ENCODE data around the gene SPIN1.

SPIN1 gene

DNA sequence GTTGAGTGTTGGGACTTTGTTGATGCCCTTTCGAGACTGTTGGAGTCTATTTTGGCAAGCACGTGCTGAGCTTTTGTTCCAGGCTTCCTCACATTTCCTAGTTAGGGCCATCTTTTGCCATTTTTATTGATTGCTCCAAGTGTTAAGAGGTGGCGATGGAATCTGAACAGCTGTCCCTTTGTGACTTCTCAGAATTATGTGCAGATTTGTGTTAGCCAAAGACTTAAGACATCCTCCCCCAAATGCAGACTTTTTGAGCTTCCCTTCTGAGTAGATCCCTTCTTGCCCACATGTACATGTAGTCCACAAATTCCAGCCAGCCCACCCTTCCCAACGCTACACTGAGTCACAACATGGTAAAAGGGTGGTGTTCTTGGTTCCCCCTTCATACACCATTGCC lies 59.2 kb downstream of the SPIN1 start:
- Histone ChIP-seq H3K36me3 (peaks cover 12 to 21% (median 17%) of the 10 kb centered on the region in 3 donors), H3K27ac (no peak overlapping the region), H3K9me3 (no peaks in the 10 kb centered on the region), H3K27me3 (no peaks in the 10 kb centered on the region), H3K4me1 (peaks cover 0 to 4% (median 0%) of the 10 kb centered on the region in 4 donors), H3K4me3 (no peak overlapping the region)
- TF ChIP-seq, protein P1, sequence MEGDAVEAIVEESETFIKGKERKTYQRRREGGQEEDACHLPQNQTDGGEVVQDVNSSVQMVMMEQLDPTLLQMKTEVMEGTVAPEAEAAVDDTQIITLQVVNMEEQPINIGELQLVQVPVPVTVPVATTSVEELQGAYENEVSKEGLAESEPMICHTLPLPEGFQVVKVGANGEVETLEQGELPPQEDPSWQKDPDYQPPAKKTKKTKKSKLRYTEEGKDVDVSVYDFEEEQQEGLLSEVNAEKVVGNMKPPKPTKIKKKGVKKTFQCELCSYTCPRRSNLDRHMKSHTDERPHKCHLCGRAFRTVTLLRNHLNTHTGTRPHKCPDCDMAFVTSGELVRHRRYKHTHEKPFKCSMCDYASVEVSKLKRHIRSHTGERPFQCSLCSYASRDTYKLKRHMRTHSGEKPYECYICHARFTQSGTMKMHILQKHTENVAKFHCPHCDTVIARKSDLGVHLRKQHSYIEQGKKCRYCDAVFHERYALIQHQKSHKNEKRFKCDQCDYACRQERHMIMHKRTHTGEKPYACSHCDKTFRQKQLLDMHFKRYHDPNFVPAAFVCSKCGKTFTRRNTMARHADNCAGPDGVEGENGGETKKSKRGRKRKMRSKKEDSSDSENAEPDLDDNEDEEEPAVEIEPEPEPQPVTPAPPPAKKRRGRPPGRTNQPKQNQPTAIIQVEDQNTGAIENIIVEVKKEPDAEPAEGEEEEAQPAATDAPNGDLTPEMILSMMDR (IDR thresholded peaks at IDR 0.05): no peak
- intact Hi-C loops (cut with DNase I; ENCODE audit: low total_unique reads): no loop called here
- no peak for DNase-seq

DNA sequence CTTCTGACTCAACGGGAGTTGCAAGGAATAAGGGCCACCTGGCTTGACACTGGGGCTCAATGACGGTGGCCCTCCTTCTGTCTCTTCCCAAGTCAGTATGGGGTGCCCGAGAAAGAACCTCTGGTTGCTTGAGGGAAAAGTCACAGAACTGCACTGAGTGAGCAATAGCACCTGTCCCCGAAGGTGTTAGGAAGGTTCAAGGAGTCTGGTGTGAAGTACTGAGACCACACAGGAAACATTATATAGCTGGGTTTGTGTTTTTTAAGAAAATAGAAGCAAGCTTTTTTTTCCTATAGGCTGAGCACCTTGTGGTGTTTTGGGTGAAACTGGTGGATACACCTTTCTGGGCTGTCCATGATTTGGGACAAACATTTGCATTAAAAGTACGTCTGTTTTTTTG lies 62.9 kb downstream of the SPIN1 start:
- intact Hi-C loops (cut with DNase I; ENCODE audit: low total_unique reads): no loop called here
- DNase-seq: no peak
- no peaks in the 10 kb centered on the region for H3K9me3 ChIP-seq
- no peak overlapping the region for H3K27ac ChIP-seq
- H3K36me3 ChIP-seq: peaks cover 12 to 33% (median 16%) of the 10 kb centered on the region in 3 donors
- H3K4me3 ChIP-seq: no peak overlapping the region
- no peaks in the 10 kb centered on the region for H3K27me3 ChIP-seq
- TF ChIP-seq, protein P1 (IDR thresholded peaks at IDR 0.05): no peak
- peaks cover 0 to 4% (median 0%) of the 10 kb centered on the region in 4 donors for H3K4me1 ChIP-seq

DNA sequence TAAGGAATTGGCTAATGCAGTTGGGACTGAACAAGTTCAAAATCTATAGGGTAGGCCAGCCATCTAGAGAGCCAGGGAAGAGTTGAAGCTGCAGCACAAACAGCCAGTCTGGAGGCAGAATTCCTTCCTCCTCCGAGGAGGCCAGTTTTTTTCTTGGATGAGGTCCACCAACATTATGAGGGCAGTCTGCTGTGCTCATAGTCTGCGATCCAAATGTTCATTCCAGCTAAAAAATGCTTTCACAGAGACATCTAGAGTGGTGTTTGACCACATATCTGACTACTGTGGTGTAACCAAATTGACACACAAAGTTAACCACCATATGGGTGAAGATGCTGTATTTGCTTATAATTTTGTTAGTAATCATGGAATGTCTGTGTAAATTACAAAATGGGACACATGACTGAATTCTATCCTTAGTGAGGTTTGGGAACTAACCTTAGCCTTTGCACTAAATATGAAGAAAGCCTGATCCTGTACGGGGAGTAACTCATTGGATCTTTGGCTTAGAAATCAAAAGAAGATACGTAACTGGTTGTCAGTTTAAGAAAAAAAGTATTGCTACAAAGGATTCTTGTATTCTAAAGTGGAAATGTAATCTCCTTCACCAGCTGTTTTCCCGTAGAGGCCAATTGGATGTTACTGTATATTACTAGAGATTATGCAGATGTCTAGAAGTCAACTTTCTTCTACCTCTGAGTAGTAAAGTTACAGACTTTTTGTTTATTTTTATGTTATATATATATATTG lies 70.6 kb downstream of the SPIN1 start:
- no peaks in the 10 kb centered on the region for H3K9me3 ChIP-seq
- H3K36me3 ChIP-seq: peaks cover 0 to 14% (median 0%) of the 10 kb centered on the region in 3 donors
- no peak overlapping the region for H3K27ac ChIP-seq
- no peak for DNase-seq
- peaks cover 0 to 6% (median 0%) of the 10 kb centered on the region in 4 donors for H3K4me1 ChIP-seq
- TF ChIP-seq, protein P1 (IDR thresholded peaks at IDR 0.05): no peak
- no peak overlapping the region for H3K4me3 ChIP-seq
- no peaks in the 10 kb centered on the region for H3K27me3 ChIP-seq
- intact Hi-C loops (cut with DNase I; ENCODE audit: low total_unique reads): no loop called here

DNA sequence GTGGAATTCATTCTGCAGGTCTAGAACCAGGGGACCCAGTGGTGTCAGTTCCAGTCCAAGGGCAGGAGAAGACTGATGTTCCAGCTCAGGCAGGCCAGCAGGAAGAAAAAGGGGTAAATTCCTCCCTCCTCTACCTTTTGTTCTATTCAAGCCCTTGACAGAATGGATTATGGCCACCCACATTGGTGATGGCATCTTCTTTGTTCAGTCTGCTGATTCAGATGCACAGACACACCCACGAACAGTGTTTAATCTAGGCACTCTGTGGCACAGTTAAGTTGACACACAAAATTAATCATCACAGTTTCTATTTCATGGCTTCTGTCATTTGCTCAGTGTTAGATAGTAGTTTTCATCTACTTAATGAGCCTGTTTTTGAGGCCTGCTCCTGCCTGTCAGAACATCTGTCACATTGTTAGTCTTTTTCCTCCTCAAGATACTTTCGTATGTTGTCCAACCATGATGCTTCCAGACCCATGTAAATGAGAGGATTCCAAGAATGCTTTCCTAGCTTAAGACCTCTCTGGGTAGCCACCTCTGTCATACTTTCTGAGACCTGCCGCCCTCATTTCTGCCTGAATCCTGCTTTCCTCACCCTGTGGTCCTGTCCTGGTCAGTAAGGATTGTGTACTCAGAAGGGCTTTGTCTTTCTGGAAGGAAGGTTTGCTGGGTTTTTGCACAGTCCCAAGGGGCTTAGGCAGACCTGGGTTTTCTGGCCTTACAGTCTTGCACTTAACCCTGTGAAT lies 72.5 kb downstream of the SPIN1 start:
- TF ChIP-seq, protein P1 (IDR thresholded peaks at IDR 0.05): no peak
- intact Hi-C loops (cut with DNase I; ENCODE audit: low total_unique reads): no loop called here
- H3K4me1 ChIP-seq: peaks cover 0 to 6% (median 0%) of the 10 kb centered on the region in 4 donors

DNA sequence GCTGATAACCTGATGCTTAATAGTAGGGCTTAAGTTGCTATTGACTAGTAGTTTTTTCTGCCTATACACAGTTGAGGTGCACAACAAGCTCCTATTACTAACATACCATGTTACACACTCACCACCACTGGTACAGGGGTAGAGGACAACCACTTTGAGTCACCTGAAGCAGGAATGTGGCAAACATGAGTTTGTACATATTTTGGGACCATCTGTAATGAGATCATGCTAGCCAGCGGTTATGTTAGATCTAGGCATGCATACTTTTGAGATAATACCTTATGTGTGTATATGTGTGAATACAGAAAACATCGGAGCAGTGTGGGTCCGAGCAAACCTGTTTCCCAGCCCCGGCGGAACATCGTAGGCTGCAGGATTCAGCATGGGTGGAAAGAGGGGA lies 73.9 kb downstream of the SPIN1 start:
- peaks cover 0 to 9% (median 0%) of the 10 kb centered on the region in 3 donors for H3K36me3 ChIP-seq
- no peak for DNase-seq
- no peak overlapping the region for H3K27ac ChIP-seq
- no peaks in the 10 kb centered on the region for H3K9me3 ChIP-seq
- no peaks in the 10 kb centered on the region for H3K27me3 ChIP-seq
- TF ChIP-seq, protein P1 (IDR thresholded peaks at IDR 0.05): no peak
- H3K4me1 ChIP-seq: peaks cover 0 to 6% (median 0%) of the 10 kb centered on the region in 4 donors
- no peak overlapping the region for H3K4me3 ChIP-seq
- intact Hi-C loops (cut with DNase I; ENCODE audit: low total_unique reads): no loop called here

More for the DNA sequence above, 72.5 kb downstream of the SPIN1 start:
- no peak for DNase-seq
- no peaks in the 10 kb centered on the region for H3K9me3 ChIP-seq
- H3K4me3 ChIP-seq: no peak overlapping the region
- H3K27ac ChIP-seq: no peak overlapping the region
- no peaks in the 10 kb centered on the region for H3K27me3 ChIP-seq
- peaks cover 0 to 14% (median 0%) of the 10 kb centered on the region in 3 donors for H3K36me3 ChIP-seq
